Measurements from ENCODE around the gene MAGEA1. TPM values are rescaled to one million over a fixed set of nuclear protein-coding genes. Genes with fewer than 3 reads are reported as not detected.
"Not testable (repeated sequence)": the region's sequence is repeated elsewhere in the genome, so short reads cannot be mapped to it uniquely, and the experiment has no call there.

MAGEA1 gene
- not detected for total RNA-seq

DNA sequence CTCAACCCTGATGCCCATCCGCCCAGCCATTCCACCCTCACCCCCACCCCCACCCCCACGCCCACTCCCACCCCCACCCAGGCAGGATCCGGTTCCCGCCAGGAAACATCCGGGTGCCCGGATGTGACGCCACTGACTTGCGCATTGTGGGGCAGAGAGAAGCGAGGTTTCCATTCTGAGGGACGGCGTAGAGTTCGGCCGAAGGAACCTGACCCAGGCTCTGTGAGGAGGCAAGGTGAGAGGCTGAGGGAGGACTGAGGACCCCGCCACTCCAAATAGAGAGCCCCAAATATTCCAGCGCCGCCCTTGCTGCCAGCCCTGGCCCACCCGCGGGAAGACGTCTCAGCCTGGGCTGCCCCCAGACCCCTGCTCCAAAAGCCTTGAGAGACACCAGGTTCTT, at the start of gene MAGEA1:
TSS of gene MAGEA1 (plus strand) at position 154 of the 400 bp plus-strand sequence. CDS start 3,106 bp downstream, outside the sequence.
- Histone ChIP-seq H3K9me3 (no peaks in the 10 kb centered on the region), H3K27me3 (no peaks in the 10 kb centered on the region), H3K4me3 (no peak within 1 kb of the TSS), H3K4me1 (no peaks in the 10 kb centered on the region), H3K36me3 (no peaks in the 10 kb centered on the region), H3K27ac (no peak within 1 kb of the TSS)
- no peak for DNase-seq (ENCODE audit: low spot score in 2 of 2)
- 94 to 96% methylated on average over 5 to 17 of the region's 19 CpGs for WGBS, 2 donors
- TF ChIP-seq EP300 (IDR thresholded peaks at IDR 0.05) (no peak), POLR2A (IDR thresholded peaks at IDR 0.05) (no peak)
- TF ChIP-seq, protein P1, sequence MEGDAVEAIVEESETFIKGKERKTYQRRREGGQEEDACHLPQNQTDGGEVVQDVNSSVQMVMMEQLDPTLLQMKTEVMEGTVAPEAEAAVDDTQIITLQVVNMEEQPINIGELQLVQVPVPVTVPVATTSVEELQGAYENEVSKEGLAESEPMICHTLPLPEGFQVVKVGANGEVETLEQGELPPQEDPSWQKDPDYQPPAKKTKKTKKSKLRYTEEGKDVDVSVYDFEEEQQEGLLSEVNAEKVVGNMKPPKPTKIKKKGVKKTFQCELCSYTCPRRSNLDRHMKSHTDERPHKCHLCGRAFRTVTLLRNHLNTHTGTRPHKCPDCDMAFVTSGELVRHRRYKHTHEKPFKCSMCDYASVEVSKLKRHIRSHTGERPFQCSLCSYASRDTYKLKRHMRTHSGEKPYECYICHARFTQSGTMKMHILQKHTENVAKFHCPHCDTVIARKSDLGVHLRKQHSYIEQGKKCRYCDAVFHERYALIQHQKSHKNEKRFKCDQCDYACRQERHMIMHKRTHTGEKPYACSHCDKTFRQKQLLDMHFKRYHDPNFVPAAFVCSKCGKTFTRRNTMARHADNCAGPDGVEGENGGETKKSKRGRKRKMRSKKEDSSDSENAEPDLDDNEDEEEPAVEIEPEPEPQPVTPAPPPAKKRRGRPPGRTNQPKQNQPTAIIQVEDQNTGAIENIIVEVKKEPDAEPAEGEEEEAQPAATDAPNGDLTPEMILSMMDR (IDR thresholded peaks at IDR 0.05) = no peak

DNA sequence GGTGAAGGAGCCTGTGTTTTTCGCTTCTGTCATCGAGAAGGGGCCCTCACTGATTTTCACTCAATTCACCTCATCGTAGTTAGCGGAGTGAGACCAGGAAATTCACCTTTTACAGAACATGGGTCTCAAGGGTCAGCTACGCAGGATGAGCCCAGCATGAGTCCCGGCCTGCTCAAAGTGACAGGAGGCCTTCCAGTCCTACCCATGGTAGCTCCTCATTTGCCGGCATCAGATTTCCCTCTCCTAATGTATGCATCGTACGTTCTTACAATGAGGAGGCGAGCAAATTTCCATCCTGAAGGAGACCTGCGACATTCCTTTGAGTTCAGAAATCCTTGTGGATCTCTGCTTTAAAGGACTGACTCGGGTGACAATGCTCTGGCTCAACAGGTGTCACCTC, 46.2 kb upstream of the MAGEA1 start:
- DNase-seq (ENCODE audit: low spot score in 2 of 2); H3K9me3 ChIP-seq; H3K36me3 ChIP-seq; H3K4me1 ChIP-seq; H3K4me3 ChIP-seq; H3K27ac ChIP-seq; H3K27me3 ChIP-seq: not testable (repeated sequence)
- WGBS, 2 donors = no CpG with 5 or more reads among the region's 12 CpGs

DNA sequence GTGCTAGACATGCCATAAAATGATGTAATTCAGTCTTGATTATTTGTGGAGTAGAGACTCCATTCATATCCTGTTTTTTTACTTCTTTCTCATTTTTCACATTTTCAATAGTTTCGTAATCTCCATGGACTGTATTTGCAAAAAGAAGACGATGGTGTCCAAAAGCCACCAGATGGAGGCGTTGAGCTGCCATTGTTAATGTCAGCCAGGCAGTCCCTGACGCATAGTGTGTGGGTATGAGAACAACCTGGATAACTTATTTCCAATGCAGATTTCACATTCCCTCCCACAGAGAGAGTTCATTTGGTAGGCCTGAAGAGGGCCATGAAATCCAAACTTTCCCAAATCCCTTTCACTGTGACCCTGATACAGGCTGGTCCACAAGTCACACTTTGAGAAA, 40.0 kb upstream of the MAGEA1 start:
- not testable (repeated sequence) for H3K9me3 ChIP-seq; H3K4me3 ChIP-seq; H3K27me3 ChIP-seq; H3K27ac ChIP-seq; H3K36me3 ChIP-seq; H3K4me1 ChIP-seq; DNase-seq (ENCODE audit: low spot score in 2 of 2)
- WGBS, 2 donors = no CpG with 5 or more reads among the region's 4 CpGs

DNA sequence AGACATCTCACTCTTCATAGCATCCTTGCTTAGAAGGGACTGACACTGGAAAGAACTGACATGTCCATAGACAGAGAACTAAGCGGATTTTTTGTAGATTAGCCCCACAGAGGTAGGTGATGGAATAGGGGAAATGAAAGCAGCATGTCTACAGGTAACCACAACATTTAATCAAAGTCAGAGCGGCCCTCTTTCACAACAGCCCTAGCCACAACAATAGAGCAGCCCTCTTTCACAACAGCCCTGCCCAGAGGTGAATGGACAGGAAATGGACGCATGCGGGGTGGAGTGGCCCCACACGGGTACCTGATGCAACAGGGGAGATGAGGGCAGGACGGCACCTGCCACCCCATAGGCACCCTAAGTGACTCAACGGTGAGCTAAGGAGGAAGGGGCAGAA, 32.8 kb upstream of the MAGEA1 start:
- not testable (repeated sequence) for DNase-seq (ENCODE audit: low spot score in 2 of 2); H3K4me1 ChIP-seq; H3K4me3 ChIP-seq; H3K36me3 ChIP-seq; H3K27ac ChIP-seq; H3K9me3 ChIP-seq; H3K27me3 ChIP-seq
- 83% methylated on average over 1 of the region's 7 CpGs; no CpG with 5 or more reads in 1 of the 2 donors for WGBS, 2 donors

DNA sequence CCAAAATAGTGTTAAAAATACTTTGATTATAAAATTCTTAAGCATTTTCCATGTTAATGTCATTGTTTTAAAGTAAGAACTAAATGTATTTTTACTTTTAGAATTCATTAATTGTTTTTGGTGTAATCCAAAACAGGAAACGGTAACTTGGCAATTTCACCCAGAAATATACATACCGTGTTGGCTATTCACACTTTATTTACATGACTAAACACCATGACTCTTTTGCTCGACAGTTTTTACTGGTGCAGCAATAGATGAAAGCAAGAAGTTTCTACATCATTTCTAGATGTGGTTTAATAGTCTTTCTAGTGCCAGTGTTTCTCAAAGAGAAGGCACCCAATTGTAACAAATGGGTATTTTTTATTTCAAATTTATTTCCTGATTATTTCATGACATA, 25.6 kb upstream of the MAGEA1 start:
- H3K4me3 ChIP-seq = no peak overlapping the region
- no peaks in the 10 kb centered on the region for H3K4me1 ChIP-seq
- H3K9me3 ChIP-seq = no peaks in the 10 kb centered on the region
- no peaks in the 10 kb centered on the region for H3K36me3 ChIP-seq
- WGBS, 2 donors = 61 to 62% methylated on average over 3 of the region's 3 CpGs
- DNase-seq (ENCODE audit: low spot score in 2 of 2) = no peak
- no peaks in the 10 kb centered on the region for H3K27me3 ChIP-seq
- TF ChIP-seq POLR2A (IDR thresholded peaks at IDR 0.05) (no peak), EP300 (IDR thresholded peaks at IDR 0.05) (no peak)
- TF ChIP-seq, protein P1 (IDR thresholded peaks at IDR 0.05) = no peak
- H3K27ac ChIP-seq = no peak overlapping the region

GRCh38 chrX:153157450-153157849, 21.6 kb upstream of the MAGEA1 start:
- Histone ChIP-seq H3K27ac (no peak overlapping the region), H3K4me1 (no peaks in the 10 kb centered on the region), H3K9me3 (no peaks in the 10 kb centered on the region), H3K27me3 (no peaks in the 10 kb centered on the region), H3K36me3 (no peaks in the 10 kb centered on the region), H3K4me3 (no peak overlapping the region)
- WGBS, 2 donors = 56 to 57% methylated on average over 5 of the region's 5 CpGs
- DNase-seq (ENCODE audit: low spot score in 2 of 2) = no peak
- TF ChIP-seq, protein P1 (IDR thresholded peaks at IDR 0.05) = no peak

DNA sequence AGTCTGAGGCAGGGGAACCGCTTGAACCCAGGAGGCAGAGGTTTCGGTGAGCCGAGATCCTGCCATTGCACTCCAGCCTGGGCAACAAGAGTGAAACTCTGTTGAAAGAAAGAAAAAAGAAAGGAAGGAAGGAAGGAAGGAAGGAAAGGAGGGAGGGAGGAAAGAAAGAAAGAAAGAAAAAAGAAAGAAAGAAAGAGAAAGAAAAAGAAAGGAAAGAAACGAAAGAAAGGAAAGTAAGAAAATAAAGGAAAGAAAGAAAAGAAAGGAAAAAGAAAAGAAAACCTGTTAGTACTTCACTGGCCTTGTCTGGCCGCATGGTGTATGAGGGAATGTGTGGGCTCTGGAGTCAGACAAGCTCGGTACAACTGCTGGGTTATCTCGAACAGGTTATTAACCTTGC, 20.8 kb upstream of the MAGEA1 start:
- H3K4me3 ChIP-seq = no peak overlapping the region
- no peaks in the 10 kb centered on the region for H3K4me1 ChIP-seq
- H3K9me3 ChIP-seq = no peaks in the 10 kb centered on the region
- no peaks in the 10 kb centered on the region for H3K27me3 ChIP-seq
- 89 to 95% methylated on average over 7 of the region's 7 CpGs for WGBS, 2 donors
- no peaks in the 10 kb centered on the region for H3K36me3 ChIP-seq
- no peak overlapping the region for H3K27ac ChIP-seq
- no peak for DNase-seq (ENCODE audit: low spot score in 2 of 2)
- TF ChIP-seq POLR2A (IDR thresholded peaks at IDR 0.05) (no peak), EP300 (IDR thresholded peaks at IDR 0.05) (no peak)
- TF ChIP-seq, protein P1 (IDR thresholded peaks at IDR 0.05) = no peak
